Uterus (tissue), 4 donors: Measurements from ENCODE around the gene NCOR1. TPM values are rescaled to one million over a fixed set of nuclear protein-coding genes. Genes with fewer than 3 reads are reported as not detected.
A peak's percentile ranks its signal among the peaks of the same experiment; 100 is the strongest.
"Not testable (repeated sequence)": the region's sequence is repeated elsewhere in the genome, so short reads cannot be mapped to it uniquely, and the experiment has no call there.

Experiments
- DNase-seq, 2 donors: peaks; one replicate each; pipeline ENCODE4 v3.0.0-alpha.2; 2019 to 2020
- H3K27ac ChIP-seq, 2 donors: fragments of 200-600 bp; sonication (generic); 1 replicate in 1 of 2; 2 replicates in 1 of 2; pipeline ENCODE4 v1.5.1; 2016 to 2018
- H3K27me3 ChIP-seq, 2 donors: fragments of 200-600 bp; sonication (generic); one replicate each; pipeline ENCODE4 v1.5.1; 2018 to 2019; ENCODE audit warnings: control low read depth in 1 of 2
- H3K36me3 ChIP-seq, 2 donors: fragments of 200-600 bp; sonication (generic); one replicate each; pipeline ENCODE4 v1.5.1; 2019; ENCODE audit warnings: control low read depth in 1 of 2
- H3K4me1 ChIP-seq, 2 donors: fragments of 200-600 bp; sonication (generic); one replicate each; pipeline ENCODE4 v1.5.1; 2018 to 2019; ENCODE audit warnings: control low read depth in 1 of 2
- H3K4me3 ChIP-seq, 2 donors: fragments of 200-600 bp; sonication (generic); 1 replicate in 1 of 2; 2 replicates in 1 of 2; pipeline ENCODE4 v1.5.1; 2018 to 2019; ENCODE audit warnings: mild to moderate bottlenecking in 1 of 2
- H3K9me3 ChIP-seq, 2 donors: fragments of 200-600 bp; sonication (generic); one replicate each; pipeline ENCODE4 v1.5.1; 2019; ENCODE audit warnings: control low read depth in 1 of 2
- CTCF ChIP-seq, 4 experiments: fragments of 200-600 bp in 2 of 4; fragments of 450-650 bp in 2 of 4; sonication (generic) in 2 of 4; IDR thresholded peaks; one replicate each; pipeline ENCODE4 v1.5.1; 2016 to 2019; ENCODE audit warnings: antibody characterized with exemption in 4 of 4, mild to moderate bottlenecking in 2 of 4, moderate library complexity in 1 of 4
- POLR2A ChIP-seq, 2 donors: fragments of 450-650 bp; IDR thresholded peaks; one replicate each; pipeline ENCODE4 v1.6.1; 2016; ENCODE audit warnings: antibody characterized with exemption in 2 of 2, mild to moderate bottlenecking in 1 of 2, moderate library complexity in 1 of 2
- intact Hi-C: fragments of 100-400 bp; cut with DNase I; formaldehyde crosslinking; loops from one replicate; pipeline ENCODE4 v1.15.1; 2023; ENCODE audit warnings: low total_unique reads
- total RNA-seq, 4 donors: library from RNA; depleted of rRNA in 3 of 4; stranded (reverse); fragments of >200 nt in 3 of 4; gene quantifications; one replicate each; pipeline versions ENCODE4 v1.1.0 to v1.2.4, GENCODE V29; 2014 to 2023
- donor health status: DM: yes; HTN: yes; CAD: no.

The NCOR1 gene
- total RNA-seq, 4 donors from 2014 or later: 117 to 195 (median 147) TPM

GRCh38 chr17:16215002-16215272 lies 397 bp downstream of the NCOR1 start:
- peak in 1 of 2 donors; percentile 30 for DNase-seq
- Histone ChIP-seq H3K4me1 (peaks cover 4 to 6% of the 10 kb centered on the region in 2 donors), H3K27ac (peak overlapping the region; percentile 94 to 97), H3K27me3 (no peaks in the 10 kb centered on the region), H3K4me3 (peak overlapping the region; percentile 79 to 81), H3K36me3 (no peaks in the 10 kb centered on the region), H3K9me3 (no peaks in the 10 kb centered on the region)
- intact Hi-C loops: no loop called here
- TF ChIP-seq POLR2A (IDR thresholded peaks at IDR 0.05): no peak
- TF ChIP-seq CTCF (IDR thresholded peaks at IDR 0.05): no peak

GRCh38 chr17:16214190-16215001 lies 938 bp downstream of the NCOR1 start:
- Histone ChIP-seq H3K27me3 (no peaks in the 10 kb centered on the region), H3K4me1 (peaks cover 4 to 6% of the 10 kb centered on the region in 2 donors), H3K9me3 (no peaks in the 10 kb centered on the region), H3K4me3 (peak overlapping the region; percentile 79 to 81), H3K27ac (peak overlapping the region; percentile 94 to 97), H3K36me3 (no peaks in the 10 kb centered on the region)
- intact Hi-C loops: no loop called here
- DNase-seq: no peak
- TF ChIP-seq POLR2A (IDR thresholded peaks at IDR 0.05) (no peak), CTCF (IDR thresholded peaks at IDR 0.05) (no peak)

DNA sequence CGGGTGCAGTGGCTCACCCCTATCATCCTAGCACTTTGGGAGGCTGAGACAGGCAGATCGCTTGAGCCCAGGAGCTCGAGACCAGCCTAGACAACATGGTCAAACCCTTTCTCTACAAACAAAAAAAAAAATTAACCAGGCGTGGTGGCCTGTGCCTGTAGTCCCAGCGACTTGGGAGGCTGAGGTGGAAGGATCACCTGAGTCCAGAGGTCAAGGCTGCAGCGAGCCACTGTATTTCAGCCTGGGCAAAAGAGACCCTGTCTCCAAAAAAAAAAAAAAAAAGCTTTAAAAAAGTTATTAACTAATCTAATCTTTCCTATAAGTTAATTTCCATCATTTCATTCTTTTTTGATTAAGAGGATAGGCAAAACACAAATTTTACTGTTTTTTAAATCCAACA lies 2.5 kb downstream of the NCOR1 start:
- intact Hi-C loops: no loop called here
- H3K4me1 ChIP-seq: peaks cover 4 to 6% of the 10 kb centered on the region in 2 donors

GRCh38 chr17:16211590-16211989 lies 3.7 kb downstream of the NCOR1 start:
- H3K36me3 ChIP-seq: no peaks in the 10 kb centered on the region
- intact Hi-C loops: no loop called here
- H3K9me3 ChIP-seq: no peaks in the 10 kb centered on the region
- H3K27ac ChIP-seq: no peak overlapping the region
- H3K4me3 ChIP-seq: no peak overlapping the region
- TF ChIP-seq POLR2A (IDR thresholded peaks at IDR 0.05) (no peak), CTCF (IDR thresholded peaks at IDR 0.05) (no peak)
- DNase-seq: no peak
- peaks cover 4 to 6% of the 10 kb centered on the region in 2 donors for H3K4me1 ChIP-seq
- H3K27me3 ChIP-seq: no peaks in the 10 kb centered on the region

More for the DNA sequence above, 2.5 kb downstream of the NCOR1 start:
- Histone ChIP-seq H3K9me3 (no peaks in the 10 kb centered on the region), H3K36me3 (no peaks in the 10 kb centered on the region), H3K27ac (no peak overlapping the region), H3K4me3 (no peak overlapping the region), H3K27me3 (no peaks in the 10 kb centered on the region)
- TF ChIP-seq POLR2A (IDR thresholded peaks at IDR 0.05) (no peak), CTCF (IDR thresholded peaks at IDR 0.05) (no peak)
- DNase-seq: no peak

- H3K9me3 ChIP-seq, H3K4me3 ChIP-seq, H3K27me3 ChIP-seq, H3K36me3 ChIP-seq, intact Hi-C loops, DNase-seq, H3K27ac ChIP-seq: not testable (repeated sequence)
- peaks cover 3 to 16% of the 10 kb centered on the region in 2 donors for H3K4me1 ChIP-seq
These were observed 10.6 kb downstream of the NCOR1 start for GRCh38 chr17:16204763-16205162.

- DNase-seq, H3K27me3 ChIP-seq, H3K9me3 ChIP-seq, intact Hi-C loops, H3K4me3 ChIP-seq, H3K36me3 ChIP-seq: not testable (repeated sequence)
- peak overlapping the region; percentile 63 to 70 for H3K27ac ChIP-seq
- H3K4me1 ChIP-seq: peaks cover 3 to 16% of the 10 kb centered on the region in 2 donors
These were observed 12.5 kb downstream of the NCOR1 start for GRCh38 chr17:16202554-16203500.

DNA sequence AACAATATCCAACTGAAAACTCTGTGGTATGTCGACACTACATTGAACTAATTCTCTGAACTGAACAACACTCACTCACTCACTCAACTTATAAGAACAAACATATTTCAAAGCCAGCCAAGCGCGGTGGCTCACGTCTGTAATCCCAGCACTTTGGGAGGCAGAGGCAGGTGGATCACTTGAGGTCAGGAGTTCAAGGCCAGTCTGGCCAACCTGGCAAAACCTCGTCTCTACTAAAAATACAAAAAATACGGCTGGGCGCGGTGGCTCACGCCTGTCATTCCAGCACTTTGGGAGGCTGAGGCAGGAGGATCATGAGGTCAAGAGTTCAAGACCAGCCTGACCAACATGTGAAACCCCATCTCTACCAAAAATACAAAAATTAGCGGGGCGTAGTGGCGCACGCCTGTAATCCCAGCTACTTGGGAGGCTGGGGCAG lies 13.6 kb downstream of the NCOR1 start:
- H3K27me3 ChIP-seq, H3K4me3 ChIP-seq, H3K36me3 ChIP-seq, H3K9me3 ChIP-seq, intact Hi-C loops, DNase-seq: not testable (repeated sequence)
- H3K27ac ChIP-seq: peak overlapping the region in 1 of 2 donors; percentile 45
- H3K4me1 ChIP-seq: peaks cover 3 to 16% of the 10 kb centered on the region in 2 donors
